Right lobe of liver (tissue), 6 donors: Measurements from ENCODE around the gene RFX4. TPM values are rescaled to one million over a fixed set of nuclear protein-coding genes. Genes with fewer than 3 reads are reported as not detected.

Source experiments
- ATAC-seq, 4 donors: fragments of 200-7000 bp; cut with Tn5 transposase; one replicate each; pipeline ENCODE4 v1.9.1; 2020; ENCODE audit warnings: mild to moderate bottlenecking in 4 of 4, moderate library complexity in 4 of 4
- DNase-seq, 3 donors: peaks; one replicate each; pipeline ENCODE4 v3.0.0-alpha.2; 2020
- H3K27ac ChIP-seq, 3 donors: fragments of 200-600 bp; one replicate each; pipeline ENCODE4 v1.8.0; 2022
- H3K27me3 ChIP-seq, 2 donors: fragments of 200-600 bp; one replicate each; pipeline ENCODE4 v1.8.0; 2022
- H3K36me3 ChIP-seq, 4 donors: fragments of 200-600 bp; sonication (generic) in 1 of 4; one replicate each; pipeline versions ENCODE4 v1.5.1 to v1.8.0; 2017 to 2022; ENCODE audit warnings: control low read depth in 1 of 4
- H3K4me1 ChIP-seq, 4 donors: fragments of 200-600 bp; sonication (generic) in 1 of 4; one replicate each; pipeline versions ENCODE4 v1.5.1 to v1.8.0; 2017 to 2022; ENCODE audit warnings: control low read depth in 1 of 4
- H3K4me3 ChIP-seq, 3 donors: fragments of 200-600 bp; one replicate each; pipeline ENCODE4 v1.8.0; 2022
- H3K9me3 ChIP-seq, 4 donors: fragments of 200-600 bp; sonication (generic) in 1 of 4; one replicate each; pipeline versions ENCODE4 v1.5.1 to v1.8.0; 2017 to 2022; ENCODE audit warnings: control low read depth in 1 of 4
- CTCF ChIP-seq, 4 donors: fragments of 200-600 bp in 3 of 4; fragments of 450-650 bp in 1 of 4; IDR thresholded peaks; one replicate each; pipeline versions ENCODE4 v1.5.1 to v1.8.0; 2016 to 2022; ENCODE audit warnings: antibody characterized with exemption in 4 of 4, mild to moderate bottlenecking in 2 of 4
- POLR2A ChIP-seq: fragments of 450-650 bp; IDR thresholded peaks from one replicate; pipeline ENCODE4 v1.6.1; 2017; ENCODE audit warnings: antibody characterized with exemption, mild to moderate bottlenecking
- WGBS: methylation state at CpG from one replicate; pipeline ENCODE4 v1.1.6; 2018; ENCODE audit warnings: low coverage, low lambda C conversion rate; ENCODE audit not compliant: insufficient coverage; ENCODE audit errors: missing lambda C conversion rate; 5-methylcytosine and 5-hydroxymethylcytosine counted together
- intact Hi-C, 2 donors: fragments of 100-400 bp; cut with DNase I; formaldehyde crosslinking; loops; one replicate each; pipeline versions ENCODE4 v1.11.2 to v1.14.1; 2022
- total RNA-seq, 6 experiments: library from RNA; depleted of rRNA in 2 of 6; stranded (reverse); fragments of >200 nt in 2 of 6; fragmentation: NEBNext Ultra II Directional in 3 of 6; extraction: Animal tissue kit (Norgen Biotek cat#: 25700) in 3 of 6; gene quantifications; one replicate each; pipeline versions ENCODE4 v1.1.0 to v1.2.4, GENCODE V29; 2016 to 2023
- donor health status: DM: no; HTN: yes; CAD: no.
- donor health status: DM: no; HTN: no; CAD: no.
- donor health status: DM: no; HTN: no; CAD: no.
- donor health status: DM: no; HTN: yes; CAD: no.
- donor health status: DM: no; HTN: yes; CAD: no.

Gene RFX4
- total RNA-seq, 6 experiments from 2014 or later: not detected

DNA sequence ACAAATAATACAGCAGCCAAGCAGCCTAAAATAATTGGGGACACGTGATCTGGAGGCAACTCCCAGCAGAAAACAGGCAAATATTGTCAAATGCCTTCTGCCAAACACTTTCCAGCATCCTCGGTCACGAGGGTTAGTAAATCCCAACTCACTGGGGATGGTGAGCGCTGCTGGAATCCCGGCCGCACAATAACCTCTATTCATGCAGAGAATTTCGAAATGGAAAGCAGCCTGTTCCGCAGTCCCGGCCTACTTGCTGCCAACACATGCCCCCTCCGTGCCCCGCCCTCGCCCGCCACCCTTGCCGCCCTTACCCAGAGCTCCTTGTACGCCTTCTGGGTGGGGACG lies 62.2 kb downstream of the RFX4 start:
- no peaks in the 10 kb centered on the region for H3K27me3 ChIP-seq
- DNase-seq (peak; percentile 30 to 73 (median 69)), ATAC-seq (peak; percentile 55 to 80 (median 62))
- H3K9me3 ChIP-seq: no peaks in the 10 kb centered on the region
- intact Hi-C loops: no loop called here
- WGBS: 44% methylated on average over 9 of the region's 16 CpGs
- no peak for TF ChIP-seq POLR2A
- TF ChIP-seq CTCF (IDR thresholded peaks at IDR 0.05): no peak
- no peak overlapping the region for H3K27ac ChIP-seq
- no peak overlapping the region for H3K4me3 ChIP-seq
- H3K36me3 ChIP-seq: no peaks in the 10 kb centered on the region
- no peaks in the 10 kb centered on the region for H3K4me1 ChIP-seq

- Histone ChIP-seq H3K27ac (no peak overlapping the region), H3K4me3 (no peak overlapping the region), H3K27me3 (no peaks in the 10 kb centered on the region), H3K4me1 (no peaks in the 10 kb centered on the region), H3K9me3 (no peaks in the 10 kb centered on the region), H3K36me3 (no peaks in the 10 kb centered on the region)
- DNase-seq: no peak
- TF ChIP-seq POLR2A (no peak), CTCF (IDR thresholded peaks at IDR 0.05) (no peak)
- ATAC-seq: peak in 1 of 4 donors; percentile 56
- intact Hi-C loops: no loop called here
- WGBS: 72% methylated on average over 6 of the region's 6 CpGs
Measured at GRCh38 chr12:106645465-106646330, 62.9 kb downstream of the RFX4 start.

- Histone ChIP-seq H3K4me3 (no peak overlapping the region), H3K36me3 (no peaks in the 10 kb centered on the region), H3K27me3 (no peaks in the 10 kb centered on the region), H3K9me3 (no peaks in the 10 kb centered on the region), H3K27ac (no peak overlapping the region), H3K4me1 (no peaks in the 10 kb centered on the region)
- DNase-seq: no peak
- intact Hi-C loops: no loop called here
- 57% methylated on average over 2 of the region's 2 CpGs for WGBS
- ATAC-seq: no peak
- TF ChIP-seq POLR2A: no peak
- no peak for TF ChIP-seq CTCF (IDR thresholded peaks at IDR 0.05)
Measured at GRCh38 chr12:106646472-106646871, 63.7 kb downstream of the RFX4 start.

- H3K4me3 ChIP-seq: no peak overlapping the region
- H3K36me3 ChIP-seq: no peaks in the 10 kb centered on the region
- WGBS: 66% methylated on average over 10 of the region's 12 CpGs
- intact Hi-C loops: no loop called here
- ATAC-seq (no peak), DNase-seq (no peak)
- H3K27me3 ChIP-seq: no peaks in the 10 kb centered on the region
- no peak for TF ChIP-seq POLR2A
- no peak for TF ChIP-seq CTCF (IDR thresholded peaks at IDR 0.05)
- no peaks in the 10 kb centered on the region for H3K9me3 ChIP-seq
- no peaks in the 10 kb centered on the region for H3K4me1 ChIP-seq
- H3K27ac ChIP-seq: no peak overlapping the region
Measured at GRCh38 chr12:106647793-106648514, 65.2 kb downstream of the RFX4 start.
